ENCODE results near the gene TAF6.
"Not testable (repeated sequence)": the region's sequence is repeated elsewhere in the genome, so short reads cannot be mapped to it uniquely, and the experiment has no call there.

The TAF6 gene

GRCh38 chr7:100147278-100147677 is 28.1 kb upstream of the TAF6 start:
- Histone ChIP-seq H3K36me3 (ENCODE audit: control insufficient read depth in 2 of 2, insufficient read depth in 1 of 2, low read length in 2 of 2) (peaks cover 11 to 13% of the 10 kb centered on the region in 2 experiments; a peak in 2 of 3 replicates), H3K4me1 (ENCODE audit: control insufficient read depth, insufficient read depth, low read length) (peaks cover 10% of the 10 kb centered on the region), H3K4me3 (ENCODE audit: low read depth, low read length) (no peak overlapping the region), H3K27ac (ENCODE audit: extremely low read depth, low read depth, low read length) (no peak overlapping the region), H3K9me3 (ENCODE audit: control insufficient read depth, insufficient read depth, low read depth, low read length) (no peaks in the 10 kb centered on the region)
- CTCF ChIA-PET: interaction anchor here (0.7 to 3.2 kb wide), 4 partner anchors 12 to 63 kb away, joined by 3 to 11 read pairs (median 3); partner anchors contain the start of gene TRAPPC14
- TF ChIP-seq ZSCAN4 (tag by site-specific recombination; IDR thresholded peaks at IDR 0.05) (0 out of 2 replicates have a peak, but pooled peaks have one; percentile 21), ZNF121 (tag by site-specific recombination; IDR thresholded peaks at IDR 0.05) (peak; percentile 89), SCRT2 (tag by site-specific recombination; IDR thresholded peaks at IDR 0.05) (peak; percentile 33; the same call in 1 of the 2 replicates), PRDM4 (tag by site-specific recombination; IDR thresholded peaks at IDR 0.05) (no peak), ZFP41 (tag by site-specific recombination; IDR thresholded peaks at IDR 0.05; ENCODE audit: borderline replicate concordance) (no peak)
- POLR2A ChIA-PET: interaction anchor here (1.8 to 3.5 kb wide), 3 partner anchors 11 to 282 kb away, joined by 9 to 38 read pairs (median 13); partner anchors contain the start of genes GAL3ST4, MEPCE, TRAPPC14 and ZCWPW1

GRCh38 chr7:100146350-100146749 is 27.2 kb upstream of the TAF6 start:
- 0 out of 2 replicates have a peak, but pooled peaks have one; percentile 13 for TF ChIP-seq PRDM10 (tag by site-specific recombination; IDR thresholded peaks at IDR 0.05)
- not testable (repeated sequence) for H3K36me3 ChIP-seq (ENCODE audit: control insufficient read depth in 2 of 2, insufficient read depth in 1 of 2, low read length in 2 of 2); H3K27ac ChIP-seq (ENCODE audit: extremely low read depth, low read depth, low read length); H3K9me3 ChIP-seq (ENCODE audit: control insufficient read depth, insufficient read depth, low read depth, low read length); H3K4me3 ChIP-seq (ENCODE audit: low read depth, low read length)
- ChIA-PET CTCF (interaction anchor here (0.8 to 3.2 kb wide), 2 partner anchors 13 to 198 kb away, joined by 3 to 11 read pairs; no protein-coding TSS in a partner anchor), POLR2A (interaction anchor here (0.7 kb wide), 2 partner anchors 10 to 14 kb away, joined by 3 read pairs; no protein-coding TSS in a partner anchor)
- H3K4me1 ChIP-seq (ENCODE audit: control insufficient read depth, insufficient read depth, low read length): peaks cover 10% of the 10 kb centered on the region

GRCh38 chr7:100142461-100142860 is 23.3 kb upstream of the TAF6 start:
- CTCF ChIA-PET: interaction anchor here (0.6 to 2.6 kb wide), 2 partner anchors 11 to 74 kb away, joined by 3 to 33 read pairs; no protein-coding TSS in a partner anchor
- Histone ChIP-seq H3K4me1 (ENCODE audit: control insufficient read depth, insufficient read depth, low read length) (no peaks in the 10 kb centered on the region), H3K27ac (ENCODE audit: extremely low read depth, low read depth, low read length) (no peak overlapping the region), H3K36me3 (ENCODE audit: control insufficient read depth in 2 of 2, insufficient read depth in 1 of 2, low read length in 2 of 2) (no peaks in the 10 kb centered on the region), H3K9me3 (ENCODE audit: control insufficient read depth, insufficient read depth, low read depth, low read length) (no peaks in the 10 kb centered on the region), H3K4me3 (ENCODE audit: low read depth, low read length) (no peak overlapping the region)
- TF ChIP-seq ZNF157 (tag by site-specific recombination; IDR thresholded peaks at IDR 0.05) (no peak), ZNF558 (tag by site-specific recombination; IDR thresholded peaks at IDR 0.05) (no peak)
- POLR2A ChIA-PET: interaction anchor here (0.7 to 0.9 kb wide), 2 partner anchors 12 to 41 kb away, joined by 4 to 5 read pairs; partner anchors contain the start of gene AP4M1

- Histone ChIP-seq H3K27ac (ENCODE audit: extremely low read depth, low read depth, low read length) (no peak overlapping the region), H3K9me3 (ENCODE audit: control insufficient read depth, insufficient read depth, low read depth, low read length) (no peaks in the 10 kb centered on the region), H3K4me1 (ENCODE audit: control insufficient read depth, insufficient read depth, low read length) (no peaks in the 10 kb centered on the region), H3K4me3 (ENCODE audit: low read depth, low read length) (no peak overlapping the region), H3K36me3 (ENCODE audit: control insufficient read depth in 2 of 2, insufficient read depth in 1 of 2, low read length in 2 of 2) (no peaks in the 10 kb centered on the region)
- TF ChIP-seq PATZ1 (tag by site-specific recombination; IDR thresholded peaks at IDR 0.05) (no peak), ZNF24 (tag by site-specific recombination; IDR thresholded peaks at IDR 0.05) (no peak), ZNF558 (tag by site-specific recombination; IDR thresholded peaks at IDR 0.05) (no peak), ZNF133 (tag by site-specific recombination; IDR thresholded peaks at IDR 0.05) (no peak), ZBTB10 (tag by site-specific recombination; IDR thresholded peaks at IDR 0.05) (no peak), ZNF660 (tag by site-specific recombination; IDR thresholded peaks at IDR 0.05) (no peak)
- ChIA-PET POLR2A (interaction anchor here (0.9 kb wide), 1 partner anchor 40 kb away, joined by 5 read pairs; the partner anchor contains the start of gene AP4M1), CTCF (interaction anchor here (1.5 to 2.6 kb wide), 2 partner anchors 10 to 13 kb away, joined by 8 to 33 read pairs; no protein-coding TSS in a partner anchor)
These were observed 22.4 kb upstream of the TAF6 start for GRCh38 chr7:100141555-100141949.

All from HEK293 (cell line).